OCI-LY1 (cell line): ENCODE data around the gene PKM.

Experiments
- H2AFZ ChIP-seq: fragments of 200-600 bp; sonication (generic), shearing (Covaris generic); 2 replicates; pipeline ENCODE4 v1.6.0; 2014; ENCODE audit warnings: antibody characterized with exemption, mild to moderate bottlenecking, low read length
- H3F3A ChIP-seq: fragments of 200-600 bp; sonication (generic), shearing (Covaris generic); 2 replicates; pipeline ENCODE4 v1.6.0; 2014; ENCODE audit warnings: mild to moderate bottlenecking, antibody characterized with exemption, low read length, moderate library complexity; ENCODE audit not compliant: insufficient read depth
- H3K27ac ChIP-seq: fragments of 200-600 bp; sonication (generic); 2 replicates; pipeline ENCODE4 v1.5.1; 2014; ENCODE audit warnings: low read length, mixed run types, mild to moderate bottlenecking, low read depth; ENCODE audit not compliant: poor library complexity, severe bottlenecking
- H3K27me3 ChIP-seq: fragments of 200-600 bp; sonication (generic); 2 replicates; pipeline ENCODE4 v1.6.0; 2014; ENCODE audit warnings: antibody characterized with exemption, mild to moderate bottlenecking, low read length, moderate library complexity; ENCODE audit not compliant: insufficient read depth
- H3K36me3 ChIP-seq: fragments of 200-600 bp; sonication (generic); 2 replicates; pipeline ENCODE4 v1.6.1; 2014; ENCODE audit warnings: mild to moderate bottlenecking, antibody characterized with exemption, low read length, moderate library complexity, mixed read lengths; ENCODE audit not compliant: insufficient read depth
- H3K4me1 ChIP-seq: fragments of 200-600 bp; sonication (generic); 2 replicates; pipeline ENCODE4 v1.5.1; 2014; ENCODE audit warnings: mild to moderate bottlenecking, low read length, moderate library complexity; ENCODE audit not compliant: insufficient read depth, severe bottlenecking
- H3K4me2 ChIP-seq: fragments of 200-600 bp; sonication (generic), shearing (Covaris generic); 2 replicates; pipeline ENCODE4 v1.6.1; 2014; ENCODE audit warnings: low read length
- H3K4me3 ChIP-seq: fragments of 200-600 bp; sonication (generic); 2 replicates; pipeline ENCODE4 v1.5.1; 2014; ENCODE audit warnings: low read length, low read depth, mild to moderate bottlenecking, mixed read lengths; ENCODE audit not compliant: poor library complexity, severe bottlenecking
- H3K79me2 ChIP-seq: fragments of 200-600 bp; shearing (Covaris generic); 2 replicates; pipeline ENCODE4 v1.6.1; 2016; ENCODE audit warnings: mixed run types, low read length, mixed read lengths; ENCODE audit not compliant: insufficient read depth
- H3K9ac ChIP-seq: fragments of 200-600 bp; sonication (generic), shearing (Covaris generic); 2 replicates; pipeline ENCODE4 v1.6.1; 2014; ENCODE audit warnings: mild to moderate bottlenecking, low read length, mixed read lengths
- H3K9me2 ChIP-seq: fragments of 200-600 bp; sonication (generic), shearing (Covaris generic); 2 replicates; pipeline ENCODE4 v1.6.1; 2014; ENCODE audit warnings: low read depth, mild to moderate bottlenecking, low read length, mixed read lengths
- H3K9me3 ChIP-seq: fragments of 200-600 bp; shearing (Covaris generic); 2 replicates; pipeline ENCODE4 v1.6.1; 2014; ENCODE audit warnings: low read length, mixed read lengths
- H4K20me1 ChIP-seq: fragments of 200-600 bp; sonication (generic), shearing (Covaris generic); 2 replicates; pipeline ENCODE4 v1.6.0; 2016; ENCODE audit warnings: mild to moderate bottlenecking, low read length; ENCODE audit not compliant: insufficient read depth
- CTCF ChIP-seq: fragments of 200-600 bp; sonication (generic), shearing (Covaris generic); IDR thresholded peaks from 2 replicates; pipeline ENCODE4 v1.5.1; 2017; ENCODE audit warnings: mild to moderate bottlenecking, antibody characterized with exemption, low read length, moderate library complexity, mixed read lengths
- EZH2 ChIP-seq: fragments of 200-600 bp; sonication (generic), shearing (Covaris generic); IDR thresholded peaks from 2 replicates; pipeline ENCODE4 v1.8.0; 2017; ENCODE audit warnings: borderline replicate concordance, mixed run types, mild to moderate bottlenecking, antibody characterized with exemption, low read length, moderate library complexity, mixed read lengths

PKM gene

GRCh38 chr15:72272213-72272996 is 41.4 kb upstream of the PKM start, which contains the start of gene PARP6:
TSS of gene PARP6 (minus strand) at chr15:72272554. CDS start at chr15:72267477, 5,077 bp downstream.
- Histone ChIP-seq H4K20me1 (no peaks in the 10 kb centered on the region), H2AFZ (peak within 1 kb of the TSS; percentile 71; the same call in 1 of the 2 replicates), H3F3A (0 out of 2 replicates have a peak, but pooled peaks cover 3% of the 10 kb centered on the region), H3K36me3 (peaks cover 11% of the 10 kb centered on the region; the same call in 1 of the 2 replicates), H3K4me1 (peaks cover 26% of the 10 kb centered on the region), H3K9me3 (no peaks in the 10 kb centered on the region), H3K27me3 (no peaks in the 10 kb centered on the region), H3K27ac (peak within 1 kb of the TSS; percentile 28), H3K4me2 (peak within 1 kb of the TSS; percentile 87), H3K9me2 (no peaks in the 10 kb centered on the region), H3K79me2 (peaks cover 3% of the 10 kb centered on the region; the same call in 1 of the 2 replicates), H3K4me3 (peak within 1 kb of the TSS; percentile 99), H3K9ac (peak within 1 kb of the TSS; percentile 94)
- TF ChIP-seq EZH2 (no peak), CTCF (peak; percentile 44; the same call in 1 of the 2 replicates)

GRCh38 chr15:72271895-72272212 is 40.9 kb upstream of the PKM start:
- Histone ChIP-seq H3K4me3 (peak overlapping the region; percentile 99), H3K9me2 (no peaks in the 10 kb centered on the region), H3K27ac (no peak overlapping the region), H3K4me2 (peak overlapping the region; percentile 87), H3K79me2 (peaks cover 3% of the 10 kb centered on the region; the same call in 1 of the 2 replicates), H3K4me1 (peaks cover 26% of the 10 kb centered on the region), H3K9me3 (no peaks in the 10 kb centered on the region), H3K9ac (peak overlapping the region; percentile 94), H3K36me3 (peaks cover 17% of the 10 kb centered on the region), H4K20me1 (no peaks in the 10 kb centered on the region), H3K27me3 (no peaks in the 10 kb centered on the region), H2AFZ (0 out of 2 replicates have a peak overlapping the region, but pooled peaks have one; percentile 71), H3F3A (0 out of 2 replicates have a peak, but pooled peaks cover 3% of the 10 kb centered on the region)
- TF ChIP-seq CTCF (no peak), EZH2 (no peak)

GRCh38 chr15:72271221-72271620 is 40.2 kb upstream of the PKM start:
- no peaks in the 10 kb centered on the region for H3K9me2 ChIP-seq
- H3F3A ChIP-seq = 0 out of 2 replicates have a peak, but pooled peaks cover 3% of the 10 kb centered on the region
- no peaks in the 10 kb centered on the region for H4K20me1 ChIP-seq
- H3K36me3 ChIP-seq = peaks cover 23% of the 10 kb centered on the region
- H3K27me3 ChIP-seq = no peaks in the 10 kb centered on the region
- H3K79me2 ChIP-seq = peaks cover 3% of the 10 kb centered on the region; the same call in 1 of the 2 replicates
- H3K4me3 ChIP-seq = peak overlapping the region; percentile 99
- no peaks in the 10 kb centered on the region for H3K9me3 ChIP-seq
- H3K27ac ChIP-seq = peak overlapping the region; percentile 28
- H3K9ac ChIP-seq = peak overlapping the region; percentile 94
- TF ChIP-seq CTCF (no peak), EZH2 (no peak)
- peak overlapping the region; percentile 87 for H3K4me2 ChIP-seq
- peaks cover 26% of the 10 kb centered on the region for H3K4me1 ChIP-seq
- no peak overlapping the region for H2AFZ ChIP-seq
